GM23338 (cell line): ENCODE results near the gene BRSK2.

Experiments
- CTCF ChIP-seq, 2 experiments: fragments of 200-600 bp in 1 of 2; sonication (generic) in 1 of 2; conservative IDR thresholded peaks; 2 replicates each; pipeline versions ENCODE4 v1.5.1 to v1.6.1; 2016 to 2017; ENCODE audit warnings: antibody characterized with exemption in 2 of 2, low read depth in 2 of 2, mild to moderate bottlenecking in 2 of 2, moderate library complexity in 1 of 2
- STAT1 ChIP-seq: IDR thresholded peaks from one replicate; pipeline ENCODE4 v1.6.1; 2016; ENCODE audit warnings: antibody characterized with exemption; ENCODE audit not compliant: unreplicated experiment

GRCh38 chr11:1407668-1408067 lies 17.9 kb downstream of the BRSK2 start:
- TF ChIP-seq CTCF (conservative IDR thresholded peaks at IDR 0.05; ENCODE audit: low read depth in 2 of 2) (no peak), STAT1 (no peak)
